Measurements from ENCODE around the gene POLR3G. TPM values are rescaled to one million over a fixed set of nuclear protein-coding genes. Genes with fewer than 3 reads are reported as not detected.

The POLR3G gene
- total RNA-seq, 1 donor from 2014 or later, result 3.8 TPM

DNA sequence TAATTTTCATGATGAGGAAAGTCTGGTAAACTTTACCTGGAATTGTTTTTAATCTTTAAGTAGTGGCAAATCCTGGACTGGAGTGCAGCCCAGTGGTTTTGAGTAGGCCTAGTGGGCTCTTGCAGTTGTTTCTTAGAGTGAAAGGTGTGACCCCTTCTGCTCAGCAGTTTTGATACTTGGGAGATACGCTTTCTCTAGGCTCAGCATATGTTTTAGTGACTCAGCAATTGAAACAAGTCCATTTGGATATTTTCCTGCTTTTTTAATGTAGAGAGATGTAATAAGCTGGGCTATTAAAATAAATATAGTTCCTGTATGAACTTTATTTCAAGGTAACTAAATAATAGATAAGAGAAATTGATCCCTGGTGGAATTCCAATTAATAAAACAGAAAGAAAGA lies 6.0 kb downstream of the POLR3G start:
- Mint-ChIP-seq H3K9me3 (ENCODE audit: unreplicated experiment) (no peaks in the 10 kb centered on the region), H3K27me3 (ENCODE audit: unreplicated experiment) (no peaks in the 10 kb centered on the region), H3K4me3 (ENCODE audit: unreplicated experiment) (no peak overlapping the region), H3K36me3 (ENCODE audit: unreplicated experiment) (no peaks in the 10 kb centered on the region), H3K27ac (ENCODE audit: unreplicated experiment) (peak overlapping the region; percentile 3), H3K4me1 (ENCODE audit: unreplicated experiment) (peaks cover 48% of the 10 kb centered on the region)
- TF ChIP-seq, protein P1, sequence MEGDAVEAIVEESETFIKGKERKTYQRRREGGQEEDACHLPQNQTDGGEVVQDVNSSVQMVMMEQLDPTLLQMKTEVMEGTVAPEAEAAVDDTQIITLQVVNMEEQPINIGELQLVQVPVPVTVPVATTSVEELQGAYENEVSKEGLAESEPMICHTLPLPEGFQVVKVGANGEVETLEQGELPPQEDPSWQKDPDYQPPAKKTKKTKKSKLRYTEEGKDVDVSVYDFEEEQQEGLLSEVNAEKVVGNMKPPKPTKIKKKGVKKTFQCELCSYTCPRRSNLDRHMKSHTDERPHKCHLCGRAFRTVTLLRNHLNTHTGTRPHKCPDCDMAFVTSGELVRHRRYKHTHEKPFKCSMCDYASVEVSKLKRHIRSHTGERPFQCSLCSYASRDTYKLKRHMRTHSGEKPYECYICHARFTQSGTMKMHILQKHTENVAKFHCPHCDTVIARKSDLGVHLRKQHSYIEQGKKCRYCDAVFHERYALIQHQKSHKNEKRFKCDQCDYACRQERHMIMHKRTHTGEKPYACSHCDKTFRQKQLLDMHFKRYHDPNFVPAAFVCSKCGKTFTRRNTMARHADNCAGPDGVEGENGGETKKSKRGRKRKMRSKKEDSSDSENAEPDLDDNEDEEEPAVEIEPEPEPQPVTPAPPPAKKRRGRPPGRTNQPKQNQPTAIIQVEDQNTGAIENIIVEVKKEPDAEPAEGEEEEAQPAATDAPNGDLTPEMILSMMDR (IDR thresholded peaks at IDR 0.05), result no peak
- DNase-seq (ENCODE audit: extremely low spot score, unreplicated experiment), result no peak

DNA sequence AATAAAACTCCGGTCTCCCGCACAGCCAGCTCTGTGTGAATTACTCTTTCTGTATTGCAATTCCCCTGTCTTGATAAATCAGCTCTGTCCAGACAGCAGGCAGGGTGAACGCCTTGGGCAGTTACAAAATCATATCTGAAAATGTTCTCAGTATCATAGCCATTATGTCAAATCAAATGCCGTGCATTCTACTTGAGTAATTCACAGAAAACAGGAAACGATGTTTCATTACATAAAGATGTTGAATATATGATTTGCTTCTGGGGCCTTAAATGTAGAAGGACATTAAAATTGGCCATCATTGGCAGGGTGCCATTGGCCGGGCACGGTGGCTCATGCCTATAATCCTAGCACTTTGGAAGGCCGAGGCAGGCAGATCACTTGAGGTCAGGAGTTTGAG lies 8.5 kb downstream of the POLR3G start:
- H3K27me3 Mint-ChIP-seq (ENCODE audit: unreplicated experiment), result no peaks in the 10 kb centered on the region
- H3K27ac Mint-ChIP-seq (ENCODE audit: unreplicated experiment), result peak overlapping the region; percentile 78
- H3K9me3 Mint-ChIP-seq (ENCODE audit: unreplicated experiment), result no peaks in the 10 kb centered on the region
- peaks cover 26% of the 10 kb centered on the region for H3K4me1 Mint-ChIP-seq (ENCODE audit: unreplicated experiment)
- peak overlapping the region; percentile 54 for H3K4me3 Mint-ChIP-seq (ENCODE audit: unreplicated experiment)
- DNase-seq (ENCODE audit: extremely low spot score, unreplicated experiment), result no peak
- TF ChIP-seq, protein P1 (IDR thresholded peaks at IDR 0.05), result no peak
- peaks cover 2% of the 10 kb centered on the region for H3K36me3 Mint-ChIP-seq (ENCODE audit: unreplicated experiment)

DNA sequence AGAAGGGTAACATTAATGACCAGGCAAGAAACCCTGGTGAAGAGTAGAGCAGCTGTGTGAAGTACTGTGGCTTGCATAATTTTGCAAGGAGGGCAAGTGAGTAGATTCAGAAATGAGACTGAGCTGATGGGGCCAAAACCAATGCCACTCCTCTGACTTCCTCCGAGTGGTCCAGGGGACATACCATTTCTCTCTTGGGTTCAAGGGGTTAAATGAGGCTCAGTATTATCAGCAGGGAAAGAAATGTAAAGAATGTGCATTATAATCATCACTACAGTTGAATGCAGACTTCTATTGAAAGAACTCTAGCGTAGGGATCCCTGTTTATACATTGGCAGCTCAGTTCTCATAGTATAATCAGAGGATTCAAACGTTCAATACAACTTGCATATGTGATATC lies 9.9 kb downstream of the POLR3G start:
- H3K4me1 Mint-ChIP-seq (ENCODE audit: unreplicated experiment), result peaks cover 29% of the 10 kb centered on the region
- DNase-seq (ENCODE audit: extremely low spot score, unreplicated experiment), result no peak
- H3K27ac Mint-ChIP-seq (ENCODE audit: unreplicated experiment), result peak overlapping the region; percentile 40
- H3K27me3 Mint-ChIP-seq (ENCODE audit: unreplicated experiment), result no peaks in the 10 kb centered on the region
- no peak overlapping the region for H3K4me3 Mint-ChIP-seq (ENCODE audit: unreplicated experiment)
- no peaks in the 10 kb centered on the region for H3K9me3 Mint-ChIP-seq (ENCODE audit: unreplicated experiment)
- H3K36me3 Mint-ChIP-seq (ENCODE audit: unreplicated experiment), result peaks cover 2% of the 10 kb centered on the region
- TF ChIP-seq, protein P1 (IDR thresholded peaks at IDR 0.05), result no peak

DNA sequence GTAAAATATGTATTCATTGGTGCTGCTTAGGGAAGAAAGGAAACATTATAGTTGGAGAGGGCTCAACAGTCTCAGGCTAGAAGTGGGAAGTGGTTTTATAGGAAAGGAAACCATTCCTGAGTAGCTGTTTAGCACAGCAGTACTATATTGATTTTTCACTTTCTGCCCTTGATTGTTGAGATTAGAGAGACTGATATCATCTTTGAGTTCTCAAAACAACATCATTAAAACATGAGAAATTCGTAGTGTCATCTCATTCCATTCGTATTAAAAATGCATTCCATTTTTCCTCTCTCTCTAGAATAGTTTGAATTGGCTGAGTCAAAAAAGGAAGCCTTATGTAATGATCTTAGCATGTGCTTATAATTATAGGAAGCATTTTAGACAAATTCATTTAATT lies 14.1 kb downstream of the POLR3G start:
- H3K4me1 Mint-ChIP-seq (ENCODE audit: unreplicated experiment), result peaks cover 15% of the 10 kb centered on the region
- H3K27ac Mint-ChIP-seq (ENCODE audit: unreplicated experiment), result peak overlapping the region; percentile 27
- no peak overlapping the region for H3K4me3 Mint-ChIP-seq (ENCODE audit: unreplicated experiment)
- TF ChIP-seq, protein P1 (IDR thresholded peaks at IDR 0.05), result no peak
- H3K27me3 Mint-ChIP-seq (ENCODE audit: unreplicated experiment), result no peaks in the 10 kb centered on the region
- H3K9me3 Mint-ChIP-seq (ENCODE audit: unreplicated experiment), result no peaks in the 10 kb centered on the region
- peaks cover 2% of the 10 kb centered on the region for H3K36me3 Mint-ChIP-seq (ENCODE audit: unreplicated experiment)
- no peak for DNase-seq (ENCODE audit: extremely low spot score, unreplicated experiment)

DNA sequence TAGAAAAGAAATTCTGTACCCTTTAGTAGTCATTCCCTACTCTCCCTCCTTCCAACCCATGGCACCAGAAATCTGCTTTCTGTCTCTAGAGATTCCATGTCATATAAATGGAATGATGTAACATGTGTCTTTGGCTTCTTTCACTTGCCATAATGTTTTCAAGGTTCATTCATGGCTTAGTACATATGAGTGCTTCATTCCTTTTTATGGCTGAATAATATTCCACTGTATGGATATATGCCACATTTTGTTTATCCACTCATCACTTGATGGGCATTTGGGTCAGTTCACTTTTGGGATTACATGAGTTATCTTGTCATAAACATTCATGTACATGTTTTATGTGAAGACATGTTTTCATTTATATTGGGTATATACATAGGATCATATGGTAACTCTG lies 19.4 kb downstream of the POLR3G start:
- Mint-ChIP-seq H3K4me3 (ENCODE audit: unreplicated experiment) (no peak overlapping the region), H3K9me3 (ENCODE audit: unreplicated experiment) (peaks cover 7% of the 10 kb centered on the region), H3K27me3 (ENCODE audit: unreplicated experiment) (no peaks in the 10 kb centered on the region), H3K4me1 (ENCODE audit: unreplicated experiment) (no peaks in the 10 kb centered on the region), H3K36me3 (ENCODE audit: unreplicated experiment) (peaks cover 7% of the 10 kb centered on the region), H3K27ac (ENCODE audit: unreplicated experiment) (no peak overlapping the region)
- TF ChIP-seq, protein P1 (IDR thresholded peaks at IDR 0.05), result no peak
- no peak for DNase-seq (ENCODE audit: extremely low spot score, unreplicated experiment)
